ENCODE data around the gene ZNF423. TPM values are rescaled to one million over a fixed set of nuclear protein-coding genes. Genes with fewer than 3 reads are reported as not detected.

ZNF423 gene
- total RNA-seq, 1 donor from 2014 or later, result 11.0 TPM

- DNase-seq (ENCODE audit: low spot score), result no peak
Observed at GRCh38 chr16:49786926-49787557, 68.9 kb downstream of the ZNF423 start.

GRCh38 chr16:49785970-49786369 is 69.9 kb downstream of the ZNF423 start:
- no peak for DNase-seq (ENCODE audit: low spot score)

- no peak for DNase-seq (ENCODE audit: low spot score)
Observed at GRCh38 chr16:49782405-49782804, 73.5 kb downstream of the ZNF423 start.

GRCh38 chr16:49781401-49781800 is 74.5 kb downstream of the ZNF423 start:
- no peak for DNase-seq (ENCODE audit: low spot score)

- DNase-seq (ENCODE audit: low spot score), result no peak
Observed at GRCh38 chr16:49780433-49780832, 75.5 kb downstream of the ZNF423 start.

GRCh38 chr16:49779979-49780378 is 75.9 kb downstream of the ZNF423 start:
- DNase-seq (ENCODE audit: low spot score), result no peak

GRCh38 chr16:49778202-49778930 is 77.5 kb downstream of the ZNF423 start:
- no peak for DNase-seq (ENCODE audit: low spot score)

- DNase-seq (ENCODE audit: low spot score), result no peak
Observed at GRCh38 chr16:49776734-49777133, 79.2 kb downstream of the ZNF423 start.

GRCh38 chr16:49776085-49776595 is 79.8 kb downstream of the ZNF423 start:
- DNase-seq (ENCODE audit: low spot score), result no peak

GRCh38 chr16:49775581-49775980 is 80.3 kb downstream of the ZNF423 start:
- DNase-seq (ENCODE audit: low spot score), result no peak

GRCh38 chr16:49775018-49775417 is 80.9 kb downstream of the ZNF423 start:
- no peak for DNase-seq (ENCODE audit: low spot score)

- DNase-seq (ENCODE audit: low spot score), result no peak
Observed at GRCh38 chr16:49773534-49774475, 82.1 kb downstream of the ZNF423 start.

GRCh38 chr16:49767998-49768397 is 87.9 kb downstream of the ZNF423 start:
- DNase-seq (ENCODE audit: low spot score), result no peak

- no peak for DNase-seq (ENCODE audit: low spot score)
Observed at GRCh38 chr16:49767414-49767813, 88.5 kb downstream of the ZNF423 start.

GRCh38 chr16:49766225-49766624 is 89.7 kb downstream of the ZNF423 start:
- DNase-seq (ENCODE audit: low spot score), result no peak

GRCh38 chr16:49763826-49764225 is 92.1 kb downstream of the ZNF423 start:
- DNase-seq (ENCODE audit: low spot score), result no peak

GRCh38 chr16:49760815-49761214 is 95.1 kb downstream of the ZNF423 start:
- no peak for DNase-seq (ENCODE audit: low spot score)

- no peak for DNase-seq (ENCODE audit: low spot score)
Observed at GRCh38 chr16:49757559-49758069, 98.3 kb downstream of the ZNF423 start.

GRCh38 chr16:49756775-49757558 is 98.9 kb downstream of the ZNF423 start:
- DNase-seq (ENCODE audit: low spot score), result no peak

- no peak for DNase-seq (ENCODE audit: low spot score)
Observed at GRCh38 chr16:49755716-49756505, 100.0 kb downstream of the ZNF423 start.

GRCh38 chr16:49755313-49755620 is 100.6 kb downstream of the ZNF423 start:
- peak; percentile 40 for DNase-seq (ENCODE audit: low spot score)
